Measurements from ENCODE around the gene CTSE.

GRCh38 chr1:206041640-206042039 lies 17.9 kb upstream of the CTSE start:
- TF ChIP-seq CTCF (IDR thresholded peaks at IDR 0.05) (no peak), POLR2A (IDR thresholded peaks at IDR 0.05) (no peak)
